PC-3 (cell line): ENCODE results near the gene GIPC2.

Source experiments
- CTCF ChIP-seq: fragments of 300-600 bp; sonication (generic); conservative IDR thresholded peaks from 2 replicates; pipeline ENCODE4 v1.5.1; 2017; ENCODE audit warnings: antibody characterized with exemption, low read depth, mild to moderate bottlenecking, low read length
- EZH2 ChIP-seq: fragments of 300-600 bp; sonication (generic); IDR thresholded peaks from one replicate; pipeline ENCODE4 v1.6.1; 2017; ENCODE audit warnings: antibody characterized with exemption, mild to moderate bottlenecking, low read length; ENCODE audit not compliant: unreplicated experiment
- EZH2phosphoT487 ChIP-seq: fragments of 300-600 bp; sonication (generic); IDR thresholded peaks from 2 replicates; pipeline ENCODE4 v1.6.1; 2018; ENCODE audit warnings: mild to moderate bottlenecking, antibody characterized with exemption, low read length, borderline replicate concordance

- no peak for TF ChIP-seq CTCF
- no peak for TF ChIP-seq EZH2
- TF ChIP-seq EZH2phosphoT487: no peak
Observed at GRCh38 chr1:78153092-78153736, 107.4 kb downstream of the GIPC2 start.
